HG02610 (cell line): ENCODE results near the gene AAMP.

Experiments used
- ATAC-seq: cut with Tn5 transposase; IDR thresholded peaks from one replicate; pipeline ENCODE4 v1.9.1; 2021; ENCODE audit warnings: mild to moderate bottlenecking, moderate library complexity; ENCODE audit not compliant: unreplicated experiment

The AAMP gene

DNA sequence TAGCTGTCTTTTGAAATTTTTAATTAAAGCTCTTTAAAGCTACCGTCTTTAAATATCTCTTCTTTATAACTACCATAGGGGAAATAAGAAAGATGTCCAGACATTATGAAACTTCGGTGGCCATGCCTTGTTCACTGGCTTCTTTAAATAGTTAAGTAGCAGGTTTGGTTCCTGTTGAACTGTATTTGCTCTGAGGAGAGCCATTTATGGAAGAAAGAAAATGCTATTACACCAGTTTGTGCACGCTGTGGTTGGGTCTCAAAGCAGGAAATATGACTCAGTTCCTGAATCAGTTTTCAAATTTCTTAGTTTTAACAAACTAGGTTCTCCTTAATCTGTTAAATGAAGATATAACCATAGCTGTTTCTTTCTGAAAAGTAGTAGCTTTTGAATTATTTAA, 40.7 kb downstream of the AAMP start:
- peak; percentile 92 for ATAC-seq

DNA sequence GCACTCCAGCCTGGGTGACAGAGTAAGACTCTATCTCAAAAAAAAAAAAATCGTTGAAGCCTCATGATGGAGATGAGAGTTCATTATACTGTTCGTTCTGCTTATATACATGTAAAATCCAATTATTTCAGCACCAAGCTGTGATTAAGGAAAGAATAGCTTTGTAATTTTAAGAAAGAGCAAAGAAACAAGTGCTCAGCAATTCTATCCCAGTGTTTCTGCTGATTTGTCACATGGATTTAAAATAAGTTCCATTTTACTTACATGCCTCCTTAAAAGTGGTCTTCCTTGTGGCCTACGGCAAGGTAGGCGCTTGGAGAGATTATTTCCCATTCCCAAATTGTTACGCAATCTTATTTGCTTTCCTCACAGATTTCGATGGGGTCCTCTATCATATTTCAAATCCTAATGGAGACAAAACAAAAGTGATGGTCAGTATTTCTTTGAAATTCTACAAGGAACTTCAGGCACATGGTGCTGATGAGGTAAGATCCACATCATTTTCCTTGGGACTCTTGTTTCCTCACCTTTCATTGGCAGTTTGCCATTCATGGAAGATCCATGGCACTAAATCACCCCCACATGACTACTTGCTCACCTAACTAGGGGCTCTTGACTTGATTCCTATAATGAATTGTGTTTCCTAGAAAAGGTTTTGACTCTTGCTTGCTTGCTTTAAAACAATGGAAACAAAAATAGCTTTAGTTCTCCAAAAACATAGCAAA, 41.4 kb downstream of the AAMP start:
- ATAC-seq: no peak

DNA sequence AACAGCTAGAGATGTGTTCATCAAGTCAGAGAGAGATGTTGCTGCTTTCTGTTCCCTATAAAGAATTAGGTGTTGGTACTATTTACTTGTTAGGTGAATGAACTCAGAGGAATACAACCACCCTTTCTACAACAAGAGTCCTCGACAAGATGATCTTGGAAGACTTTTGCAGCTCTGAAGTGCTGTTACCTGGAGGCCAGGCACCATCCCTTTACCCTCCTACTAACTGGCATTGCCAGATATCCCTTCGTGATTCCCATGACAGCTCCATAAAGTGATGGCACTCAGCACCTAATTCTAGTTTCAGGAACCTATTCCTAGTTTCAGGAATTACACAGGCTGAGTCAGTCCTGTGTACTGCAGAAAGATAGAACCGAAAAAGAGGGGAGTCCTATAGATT, 43.0 kb downstream of the AAMP start:
- no peak for ATAC-seq

DNA sequence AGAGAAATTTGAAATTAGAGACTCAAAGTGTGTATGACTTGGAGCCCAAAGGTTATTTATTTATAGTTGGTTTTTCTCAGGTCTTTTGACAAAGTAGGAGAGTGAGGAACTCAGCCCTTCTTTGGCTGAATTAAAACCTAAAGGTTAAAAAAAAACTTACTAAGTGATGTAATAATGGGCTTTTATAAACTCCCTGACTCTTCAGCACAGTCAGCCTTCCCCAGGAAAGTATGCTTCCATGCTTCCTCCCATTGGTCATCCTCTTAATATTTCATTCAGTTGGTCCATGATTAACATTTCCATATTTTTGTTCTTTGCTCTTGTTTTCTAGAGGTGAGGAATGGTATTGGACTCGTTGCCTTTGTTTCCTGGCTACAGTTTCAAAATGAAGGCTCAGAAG, 45.8 kb downstream of the AAMP start:
- no peak for ATAC-seq

DNA sequence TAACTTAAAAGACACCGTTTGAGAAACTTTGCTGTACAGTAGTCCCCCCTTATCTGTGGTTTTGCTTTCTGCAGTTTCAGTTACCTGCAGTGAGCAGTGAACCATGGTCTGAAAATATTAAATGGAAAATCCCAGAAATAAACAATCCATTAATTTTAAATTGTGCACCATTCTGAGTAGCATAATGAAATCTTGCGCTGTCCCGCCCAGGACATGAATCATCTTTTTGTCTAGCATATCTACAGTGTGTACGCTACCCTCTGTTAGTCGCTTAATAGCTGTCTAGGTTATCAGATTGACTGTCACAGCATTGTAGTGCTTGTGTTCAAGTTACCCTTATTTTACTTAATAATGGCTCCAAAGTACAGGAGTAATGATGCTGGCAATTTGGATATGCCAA, 46.9 kb downstream of the AAMP start:
- ATAC-seq: no peak

DNA sequence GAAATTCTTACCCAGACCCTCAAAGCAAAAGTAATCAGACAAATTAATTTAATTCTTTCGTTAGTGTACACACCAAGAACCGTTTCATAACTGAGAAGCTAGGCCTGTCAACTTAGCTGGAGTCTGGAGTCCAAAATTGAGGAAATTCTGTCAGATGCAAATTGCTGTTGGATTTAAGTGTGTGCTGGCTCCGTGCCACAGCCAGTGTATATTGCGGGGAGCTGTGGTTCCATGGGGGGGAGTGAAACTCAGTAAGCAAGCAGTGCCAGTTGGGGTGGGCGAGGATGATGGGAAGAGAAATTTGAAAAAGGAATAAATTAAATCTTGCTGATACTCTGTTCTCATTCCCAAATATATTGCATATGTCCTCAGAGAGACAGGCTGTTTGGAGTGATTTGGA, 48.9 kb downstream of the AAMP start:
- ATAC-seq: no peak

DNA sequence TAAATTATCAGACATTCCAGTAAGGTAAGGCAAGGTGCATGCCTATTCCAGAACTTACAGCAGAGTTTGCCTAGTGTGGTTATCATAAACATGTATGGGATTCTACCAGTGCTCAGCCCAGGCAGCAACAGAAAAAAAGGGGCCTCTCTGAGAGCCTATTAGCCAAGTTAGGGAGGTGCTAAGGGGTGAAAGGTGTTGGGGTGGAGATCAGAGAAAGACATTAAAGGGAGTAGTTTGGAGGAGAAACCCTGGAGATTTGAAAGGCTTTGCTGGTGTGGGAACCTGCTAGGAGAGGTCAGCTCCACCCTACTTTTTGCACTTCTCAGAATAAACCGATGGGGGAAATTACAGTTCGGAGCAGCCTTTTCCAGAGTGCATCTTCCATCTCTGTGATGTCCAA, 50.0 kb downstream of the AAMP start:
- ATAC-seq: no peak

DNA sequence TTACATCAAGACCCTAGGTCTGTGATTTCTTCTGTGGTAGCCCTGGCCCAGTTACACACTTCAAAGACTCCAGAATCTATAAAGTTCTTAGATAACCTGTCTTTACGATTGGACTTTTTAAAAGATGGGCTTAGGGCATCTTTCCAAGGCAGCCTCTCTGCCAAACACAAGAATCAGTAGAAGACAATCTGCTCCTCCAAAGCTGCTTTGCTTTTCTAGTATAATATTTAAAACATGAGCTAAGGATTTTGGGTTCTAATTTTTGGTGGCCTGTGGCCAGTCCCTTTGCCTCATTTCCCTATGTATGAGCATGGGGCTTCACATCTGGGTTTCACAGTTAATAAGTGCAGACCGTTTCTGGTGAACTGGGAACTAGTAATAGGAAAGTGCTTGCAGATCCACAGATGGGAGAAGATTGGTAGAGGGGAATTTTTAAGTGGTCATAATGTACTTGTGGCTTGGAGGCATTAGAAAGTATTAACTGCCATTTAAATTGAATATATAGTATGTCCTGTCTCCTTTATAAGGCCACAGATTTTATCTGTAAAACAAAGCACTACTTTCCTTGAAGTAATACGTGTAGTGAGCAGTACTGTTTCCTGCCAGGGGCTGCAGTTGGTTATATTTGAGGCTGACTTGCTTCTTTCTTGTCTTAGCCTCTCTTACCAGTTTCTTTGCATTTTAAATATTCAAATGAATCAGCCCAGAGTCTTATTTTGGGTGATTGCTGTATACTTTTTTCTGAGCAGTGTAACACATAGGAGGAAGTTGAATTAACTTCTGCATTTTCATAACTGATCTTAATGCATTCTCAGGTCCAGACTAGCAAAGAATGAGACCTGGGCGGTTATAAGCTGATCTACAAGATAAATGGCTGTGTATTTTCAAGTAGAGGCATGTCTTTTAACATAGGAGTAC, 51.4 kb downstream of the AAMP start:
- ATAC-seq: peak; percentile 55

DNA sequence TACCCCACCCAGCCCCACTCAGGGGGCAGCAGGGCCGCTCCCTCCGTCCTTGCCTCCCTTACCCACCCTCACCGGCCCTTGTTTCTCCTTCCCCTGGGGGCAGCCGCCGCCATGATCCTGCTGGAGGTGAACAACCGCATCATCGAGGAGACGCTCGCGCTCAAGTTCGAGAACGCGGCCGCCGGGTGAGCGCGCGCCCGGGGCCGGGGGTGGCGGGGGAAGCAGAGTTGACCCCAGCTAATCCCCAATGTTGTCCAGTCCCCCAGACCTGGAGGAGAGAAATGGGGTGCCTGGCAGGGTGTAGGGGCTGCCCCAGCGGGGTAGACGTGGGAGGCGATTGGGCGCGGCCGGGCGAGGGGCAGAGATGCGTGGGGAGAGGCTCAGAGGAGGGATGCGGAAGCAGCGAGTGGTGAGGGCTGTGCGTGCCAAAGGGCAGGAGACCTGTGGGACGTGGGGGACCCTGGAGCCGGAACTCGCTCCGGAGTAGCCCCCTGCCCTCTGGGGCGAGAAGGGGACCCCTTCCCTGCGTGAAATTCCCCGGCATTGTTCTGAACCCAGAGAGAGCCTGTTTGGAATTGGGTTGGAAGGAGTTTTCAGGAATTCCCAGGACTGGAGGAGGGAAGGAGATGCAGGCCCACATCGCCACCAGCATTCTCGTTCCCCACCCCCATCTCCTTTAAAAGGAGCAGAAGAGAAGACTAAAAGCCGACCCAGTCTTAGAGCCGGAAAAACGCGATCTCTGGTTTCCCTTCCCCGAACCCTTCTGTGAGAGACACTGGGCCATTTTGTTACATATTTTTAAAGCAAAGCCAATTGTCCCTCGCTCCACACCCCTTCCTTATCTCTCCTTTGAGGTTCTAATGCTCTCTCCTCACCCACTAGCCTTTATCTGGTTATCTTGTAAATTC, 52.3 kb downstream of the AAMP start:
- peak; percentile 34 for ATAC-seq

DNA sequence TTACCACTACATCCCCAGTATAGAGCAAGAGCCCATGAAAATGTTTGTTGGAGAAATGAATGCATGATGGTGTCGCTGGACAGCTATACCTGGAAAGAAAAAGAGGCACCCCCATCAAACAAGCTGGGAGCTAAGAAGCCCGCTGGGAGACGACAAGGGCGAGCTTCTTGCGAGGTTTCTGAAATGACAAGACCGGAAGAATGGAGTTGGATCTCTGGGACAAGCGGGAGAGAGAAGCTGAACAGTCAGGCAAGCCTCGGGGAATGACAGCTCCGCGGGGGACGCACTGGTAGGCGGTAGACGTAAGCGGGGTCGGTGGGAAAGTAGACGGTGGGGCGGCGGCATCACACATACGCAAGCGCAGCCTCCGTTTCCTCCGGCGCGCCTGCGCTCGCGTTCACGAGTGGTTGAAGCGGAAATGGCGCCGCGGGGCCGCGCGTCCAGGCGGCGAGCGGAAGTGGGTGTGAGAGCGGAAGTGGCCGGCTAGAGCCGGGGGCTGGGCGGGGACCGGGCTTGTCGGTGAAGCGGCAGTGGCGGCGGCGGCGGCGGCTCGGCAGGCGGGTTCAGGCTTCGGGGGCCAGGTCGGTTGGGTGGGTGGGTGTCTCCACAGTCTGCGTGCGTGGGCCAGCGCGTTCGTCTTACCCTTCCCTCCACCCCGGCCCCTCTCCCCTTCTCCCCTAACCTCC, 53.1 kb downstream of the AAMP start, which contains the start of gene ARPC2:
Gene ARPC2, plus strand, starts transcription at position 516 of the 686 bp plus-strand sequence. CDS start 282 bp downstream, outside the sequence.
- peak; percentile 58 for ATAC-seq

DNA sequence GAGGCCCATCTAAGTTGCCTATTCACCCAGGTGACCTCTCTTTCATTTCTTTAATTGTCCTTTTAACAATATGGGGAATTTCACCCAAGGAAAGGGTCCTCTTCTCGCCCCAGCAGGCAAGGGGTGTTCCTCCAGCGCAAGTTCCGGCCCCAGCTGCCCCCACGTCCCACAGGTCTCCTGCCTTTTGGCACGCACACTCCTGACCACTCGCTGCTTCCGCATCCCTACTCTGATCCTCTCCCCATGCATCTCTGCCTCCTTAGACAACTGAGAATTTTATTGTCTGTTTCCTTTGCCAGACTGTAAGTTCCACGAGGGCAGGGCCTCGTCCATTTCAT, 53.6 kb downstream of the AAMP start:
- ATAC-seq: no peak
